NB4 (cell line): ENCODE results near the gene MMP25.

Source experiments
- CTCF ChIP-seq: IDR thresholded peaks from one replicate; pipeline ENCODE4 v1.5.1; 2012; ENCODE audit warnings: low read depth, low read length
- MYC ChIP-seq: IDR thresholded peaks from 2 replicates; pipeline ENCODE4 v1.6.1; 2011; ENCODE audit warnings: low read depth, low read length
- POLR2A ChIP-seq: IDR thresholded peaks from 2 replicates; pipeline ENCODE4 v1.6.1; 2011; ENCODE audit warnings: mild to moderate bottlenecking; ENCODE audit not compliant: insufficient read length; ENCODE audit errors: extremely low read depth
- TF ChIP-seq, protein P1 (sequence below): IDR thresholded peaks from 2 replicates; pipeline ENCODE4 v1.6.1; 2011; ENCODE audit warnings: low read depth, low read length

DNA sequence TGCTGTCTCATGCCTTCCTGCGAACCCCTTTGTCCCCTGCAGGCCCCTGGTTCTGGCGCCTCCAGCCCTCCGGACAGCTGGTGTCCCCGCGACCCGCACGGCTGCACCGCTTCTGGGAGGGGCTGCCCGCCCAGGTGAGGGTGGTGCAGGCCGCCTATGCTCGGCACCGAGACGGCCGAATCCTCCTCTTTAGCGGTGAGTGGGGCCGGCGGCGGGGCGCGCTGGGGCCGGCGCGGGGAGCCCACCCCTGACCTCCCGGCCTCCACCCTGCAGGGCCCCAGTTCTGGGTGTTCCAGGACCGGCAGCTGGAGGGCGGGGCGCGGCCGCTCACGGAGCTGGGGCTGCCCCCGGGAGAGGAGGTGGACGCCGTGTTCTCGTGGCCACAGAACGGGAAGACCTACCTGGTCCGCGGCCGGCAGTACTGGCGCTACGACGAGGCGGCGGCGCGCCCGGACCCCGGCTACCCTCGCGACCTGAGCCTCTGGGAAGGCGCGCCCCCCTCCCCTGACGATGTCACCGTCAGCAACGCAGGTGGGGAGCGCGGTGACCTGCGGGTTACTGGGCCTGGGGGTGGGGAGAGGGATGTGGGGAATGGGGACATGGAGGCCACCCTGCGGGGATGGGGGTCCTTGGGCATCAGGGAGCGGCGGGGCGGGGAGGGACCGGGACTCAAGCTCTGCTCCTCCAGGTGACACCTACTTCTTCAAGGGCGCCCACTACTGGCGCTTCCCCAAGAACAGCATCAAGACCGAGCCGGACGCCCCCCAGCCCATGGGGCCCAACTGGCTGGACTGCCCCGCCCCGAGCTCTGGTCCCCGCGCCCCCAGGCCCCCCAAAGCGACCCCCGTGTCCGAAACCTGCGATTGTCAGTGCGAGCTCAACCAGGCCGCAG is 12.0 kb downstream of the MMP25 start:
- TF ChIP-seq, protein P1, sequence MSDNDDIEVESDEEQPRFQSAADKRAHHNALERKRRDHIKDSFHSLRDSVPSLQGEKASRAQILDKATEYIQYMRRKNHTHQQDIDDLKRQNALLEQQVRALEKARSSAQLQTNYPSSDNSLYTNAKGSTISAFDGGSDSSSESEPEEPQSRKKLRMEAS, result no peak
- peak; percentile 30 for TF ChIP-seq CTCF
- TF ChIP-seq POLR2A, result no peak
- no peak for TF ChIP-seq MYC
